GM18520 (cell line): Measurements from ENCODE around the gene ARF4.

Experiments used
- ATAC-seq: cut with Tn5 transposase; IDR thresholded peaks from one replicate; pipeline ENCODE4 v1.9.1; 2021; ENCODE audit not compliant: unreplicated experiment

ARF4 gene

DNA sequence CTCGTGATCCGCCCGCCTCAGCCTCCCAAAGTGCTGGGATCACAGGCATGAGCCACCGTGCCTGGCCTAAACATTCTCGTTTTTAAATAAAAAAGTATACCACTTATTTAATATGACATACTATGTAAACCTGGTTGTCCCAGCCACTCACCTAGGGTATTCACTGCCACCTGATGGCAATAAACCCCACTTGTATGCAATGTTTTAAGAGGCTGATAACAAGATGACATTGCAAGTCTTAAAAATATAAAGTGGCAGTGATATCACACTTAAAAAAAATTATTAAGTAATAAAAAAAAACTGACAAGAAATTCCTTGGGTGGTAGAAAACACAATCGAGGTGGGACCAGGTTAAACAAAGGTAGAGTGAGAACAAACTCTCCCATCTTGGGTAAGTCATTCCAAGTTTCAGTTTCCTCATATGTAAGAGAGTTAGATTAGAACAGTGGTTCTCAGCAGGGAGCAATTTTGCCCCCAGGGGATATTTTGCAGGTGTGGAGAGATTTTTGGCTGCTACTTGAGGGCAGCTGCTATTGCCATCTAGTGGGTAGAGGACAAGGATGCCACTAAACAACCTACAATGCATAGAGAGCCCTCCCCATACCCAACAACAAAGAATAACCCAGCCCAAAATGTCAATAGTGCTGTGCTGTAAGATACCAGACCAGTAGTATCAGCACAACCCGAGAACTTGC, 14.5 kb downstream of the ARF4 start:
- no peak for ATAC-seq

DNA sequence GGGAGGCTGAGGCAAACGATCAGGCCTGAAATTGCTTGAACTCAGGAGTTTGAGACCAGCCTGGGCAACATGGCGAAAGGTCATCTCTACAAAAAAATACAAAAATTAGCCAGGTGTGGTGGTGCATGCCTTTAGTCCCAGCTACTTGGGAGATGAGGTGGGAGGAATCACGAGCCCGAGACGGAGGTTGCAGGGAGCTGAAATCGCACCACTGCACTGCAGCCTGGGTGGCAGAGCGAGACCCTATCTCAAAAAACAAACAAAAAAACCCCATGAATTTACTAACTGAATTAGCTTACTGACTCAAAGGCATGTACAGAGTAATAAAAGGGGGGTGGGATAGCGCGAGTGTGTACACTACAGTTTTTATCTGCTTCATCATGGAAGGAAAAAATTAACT, 19.3 kb downstream of the ARF4 start:
- no peak for ATAC-seq

DNA sequence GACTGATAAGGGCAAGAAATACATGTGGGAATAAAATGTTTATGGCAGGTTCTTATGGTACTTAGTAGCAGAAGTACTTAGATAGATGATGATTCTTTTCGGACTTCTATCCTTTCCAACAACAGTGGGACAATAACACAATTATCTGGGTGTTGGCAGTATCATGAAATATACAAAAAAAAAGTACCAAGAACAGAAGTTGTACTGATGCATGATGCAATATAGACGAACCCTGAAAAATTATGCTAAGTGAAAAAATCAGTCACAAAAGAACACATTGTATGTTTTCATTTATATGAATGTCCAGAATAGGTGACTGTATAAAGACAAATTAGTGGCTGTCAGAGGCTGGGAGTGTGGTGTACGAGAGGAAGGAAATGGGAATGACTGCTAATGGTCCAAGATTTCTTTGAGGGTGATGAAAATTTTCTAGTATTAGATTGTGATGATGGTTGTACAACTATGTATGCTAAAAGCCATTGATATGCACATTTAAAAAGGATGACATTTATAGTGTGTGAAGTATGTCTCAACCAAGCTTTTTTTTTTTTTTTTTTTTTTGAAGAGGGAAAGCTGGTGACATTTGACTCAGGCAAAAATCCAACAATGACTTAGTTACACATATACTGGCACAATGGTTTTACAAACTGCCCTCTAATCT, 21.0 kb downstream of the ARF4 start:
- no peak for ATAC-seq

DNA sequence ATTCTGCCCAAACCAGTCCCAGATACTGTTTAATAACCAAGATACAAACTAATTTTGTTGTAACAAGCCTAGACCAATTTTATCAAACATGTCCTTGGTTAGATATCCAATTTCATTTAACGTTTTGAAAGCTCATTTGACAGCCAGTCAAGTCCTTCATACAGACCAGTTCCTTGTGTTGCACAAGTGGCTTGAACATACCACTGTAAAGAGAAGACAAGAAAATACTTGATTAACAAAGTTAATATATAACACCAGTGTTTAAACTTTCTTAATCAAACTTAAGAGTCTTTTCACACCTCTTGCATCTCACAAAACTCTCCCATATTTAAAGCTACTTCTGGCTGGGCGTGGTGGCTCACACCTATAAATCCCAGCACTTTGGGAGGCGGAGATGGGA, 25.0 kb downstream of the ARF4 start:
- no peak for ATAC-seq

DNA sequence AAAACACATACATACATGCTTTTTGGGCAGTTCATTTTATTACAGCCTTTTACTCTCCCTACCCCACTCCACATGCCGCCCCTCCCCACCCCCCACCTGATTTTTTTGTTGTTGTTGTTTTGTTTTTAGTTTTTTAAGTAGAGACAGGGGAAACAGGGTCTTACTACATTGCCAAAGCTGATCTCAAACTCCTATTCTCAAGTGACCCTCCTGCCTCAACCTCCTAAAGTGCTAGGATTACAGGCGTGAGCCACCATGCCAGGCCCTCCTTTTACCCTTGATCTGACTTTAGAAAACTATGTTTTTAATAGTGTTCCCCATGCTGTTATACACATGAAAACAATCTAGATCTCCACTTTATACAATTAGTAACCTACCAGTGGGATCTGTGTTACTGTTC, 26.3 kb downstream of the ARF4 start:
- no peak for ATAC-seq

DNA sequence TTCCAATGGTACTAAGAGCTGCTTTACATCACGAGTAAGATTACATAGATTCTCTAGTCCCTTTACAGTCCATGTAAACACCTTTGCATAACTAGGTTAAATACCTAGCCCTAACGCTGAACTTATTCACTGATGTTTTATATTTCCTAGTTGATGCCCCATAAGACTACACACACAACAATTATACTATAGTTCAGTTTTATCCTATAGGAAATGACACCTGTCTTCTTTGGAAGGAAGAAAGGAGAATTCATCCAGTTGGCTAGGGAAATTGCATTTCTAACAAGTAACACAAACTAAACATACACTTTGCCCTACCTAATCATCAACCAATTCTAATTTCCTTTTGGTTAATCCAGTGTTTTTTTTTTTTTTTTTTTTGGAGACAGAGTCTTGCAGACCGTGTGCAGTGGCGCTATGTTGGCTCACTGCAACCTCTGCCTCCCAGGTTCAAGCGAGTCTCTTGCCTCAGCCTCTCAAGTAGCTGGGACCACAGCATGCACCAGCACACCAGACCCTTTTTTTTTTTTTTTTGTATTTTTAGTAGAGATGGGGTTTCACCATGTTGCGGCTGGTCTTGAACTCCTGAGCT, 27.2 kb downstream of the ARF4 start:
- ATAC-seq = no peak

DNA sequence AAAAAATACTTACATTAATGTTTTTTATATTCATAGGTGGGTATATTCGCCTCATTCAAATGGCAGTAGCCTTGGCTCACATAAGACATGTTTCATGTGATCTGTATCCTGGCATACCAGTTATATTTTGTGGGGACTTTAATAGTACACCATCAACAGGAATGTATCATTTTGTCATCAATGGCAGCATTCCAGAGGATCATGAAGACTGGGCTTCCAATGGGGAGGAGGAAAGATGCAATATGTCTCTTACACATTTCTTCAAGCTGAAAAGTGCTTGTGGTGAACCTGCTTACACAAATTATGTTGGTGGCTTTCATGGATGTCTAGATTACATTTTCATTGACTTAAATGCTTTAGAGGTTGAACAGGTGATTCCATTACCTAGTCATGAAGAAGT, 37.6 kb downstream of the ARF4 start:
- ATAC-seq = no peak

DNA sequence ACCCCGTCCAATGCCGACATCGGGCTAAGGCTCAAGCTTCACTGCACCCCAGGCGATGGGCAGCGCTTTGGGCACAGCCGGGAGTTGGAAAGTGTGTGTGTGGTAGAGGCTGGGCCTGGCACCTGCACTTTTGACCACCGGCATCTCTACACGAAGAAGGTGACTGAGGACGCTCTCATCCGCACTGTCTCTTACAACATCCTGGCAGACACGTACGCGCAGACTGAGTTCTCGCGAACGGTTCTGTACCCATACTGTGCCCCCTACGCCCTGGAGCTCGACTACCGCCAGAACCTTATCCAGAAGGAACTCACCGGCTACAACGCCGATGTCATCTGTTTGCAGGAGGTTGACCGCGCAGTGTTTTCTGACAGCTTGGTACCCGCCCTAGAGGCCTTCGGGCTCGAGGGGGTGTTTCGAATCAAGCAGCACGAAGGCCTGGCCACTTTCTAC, 40.0 kb downstream of the ARF4 start:
- ATAC-seq = no peak

DNA sequence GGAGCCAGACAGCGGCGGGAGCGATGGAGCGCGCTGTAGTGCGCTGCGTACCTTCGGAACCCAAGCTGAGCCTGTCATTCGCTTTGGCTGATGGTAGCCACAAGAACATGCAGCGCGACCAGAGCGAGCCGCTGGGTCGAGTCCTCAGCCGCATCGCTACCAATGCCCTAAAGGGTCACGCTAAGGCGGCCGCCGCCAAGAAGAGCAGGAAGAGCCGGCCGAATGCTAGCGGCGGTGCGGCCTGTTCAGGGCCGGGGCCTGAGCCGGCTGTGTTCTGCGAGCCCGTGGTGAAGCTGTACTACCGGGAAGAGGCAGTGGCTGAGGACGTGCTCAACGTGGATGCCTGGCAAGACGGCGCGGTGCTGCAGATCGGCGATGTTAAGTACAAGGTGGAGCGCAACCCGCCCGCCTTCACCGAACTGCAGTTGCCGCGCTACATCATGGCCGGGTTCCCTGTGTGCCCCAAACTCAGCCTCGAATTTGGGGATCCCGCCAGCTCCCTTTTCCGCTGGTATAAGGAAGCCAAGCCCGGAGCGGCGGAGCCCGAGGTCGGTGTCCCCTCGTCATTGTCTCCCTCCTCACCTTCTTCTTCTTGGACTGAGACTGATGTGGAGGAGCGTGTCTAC, 40.6 kb downstream of the ARF4 start:
- peak; percentile 18 for ATAC-seq

DNA sequence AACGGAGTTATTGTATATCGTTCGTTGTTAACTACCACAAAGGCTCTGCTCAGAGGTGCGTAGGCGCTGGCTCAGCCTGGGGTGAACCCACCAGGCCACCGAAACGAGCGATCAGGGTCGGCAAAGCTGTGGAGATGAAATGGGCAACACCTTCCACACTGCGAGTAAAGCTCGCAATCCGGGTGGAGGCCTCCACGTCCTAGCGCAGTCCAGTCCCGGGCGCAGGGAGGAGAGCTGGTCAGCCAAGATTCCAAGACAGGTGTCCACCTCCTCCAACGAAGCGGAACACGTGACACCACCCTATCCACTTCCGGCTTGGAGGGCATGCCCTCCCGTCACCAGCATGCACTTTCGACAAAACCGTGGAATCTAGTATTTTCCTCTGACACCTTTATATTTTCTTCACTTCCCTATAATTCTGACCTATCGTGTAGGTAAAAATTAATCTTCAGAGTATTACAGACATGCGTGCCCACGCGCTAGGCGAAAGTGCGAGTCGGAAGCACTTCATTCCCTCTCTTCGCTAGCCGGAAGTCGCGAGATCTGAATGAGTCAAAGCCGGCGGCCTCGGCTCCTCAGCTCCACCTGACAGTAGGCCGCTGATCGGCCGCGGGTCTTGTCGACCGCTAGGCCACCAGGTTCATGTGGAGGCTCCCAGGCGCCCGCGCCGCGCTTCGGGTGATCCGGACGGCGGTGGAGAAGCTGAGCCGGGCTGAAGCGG, 41.2 kb downstream of the ARF4 start, which contains the start of gene PDE12:
PDE12 (plus strand) TSS at position 537 of the 721 bp plus-strand sequence; CDS start at position 643, 106 bp downstream.
- peak; percentile 71 for ATAC-seq

DNA sequence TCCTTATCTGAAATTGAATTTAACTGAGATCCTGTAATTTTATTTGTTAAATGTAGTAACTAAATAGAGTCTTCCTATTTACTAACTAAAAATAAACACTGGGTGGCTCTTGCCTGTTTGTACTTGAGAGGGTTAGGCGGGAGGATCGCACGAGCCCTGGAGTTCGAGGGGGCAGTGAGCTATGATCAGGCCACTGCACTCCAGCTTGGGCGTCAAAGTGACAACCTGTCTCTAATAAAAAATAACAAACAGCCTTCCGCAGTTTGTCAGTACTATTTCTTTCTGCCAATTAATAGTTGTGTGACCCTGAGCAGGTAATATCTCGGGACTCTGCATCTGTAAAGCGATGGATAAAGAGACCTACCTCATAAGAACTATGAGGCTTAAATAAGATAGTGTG, 41.8 kb downstream of the ARF4 start:
- ATAC-seq = no peak

DNA sequence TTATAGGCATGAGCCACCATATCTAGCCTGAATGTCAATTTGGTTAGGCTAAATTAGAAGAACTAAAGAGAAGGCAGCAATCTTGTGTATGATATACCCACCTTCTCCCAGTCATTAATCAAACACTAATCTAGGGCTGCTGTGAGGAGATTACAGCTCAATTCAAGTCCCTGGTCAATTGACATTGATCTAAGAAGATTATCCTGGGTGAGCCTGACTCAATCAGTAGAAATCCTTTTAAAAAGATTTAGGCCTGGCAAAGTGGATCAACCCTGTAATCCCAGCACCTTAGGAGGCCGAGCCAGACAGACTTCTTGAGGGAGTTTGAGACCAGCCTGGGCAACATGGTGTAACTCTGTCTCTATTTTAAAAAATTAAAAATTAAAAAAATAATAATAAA, 50.5 kb downstream of the ARF4 start:
- ATAC-seq = no peak

DNA sequence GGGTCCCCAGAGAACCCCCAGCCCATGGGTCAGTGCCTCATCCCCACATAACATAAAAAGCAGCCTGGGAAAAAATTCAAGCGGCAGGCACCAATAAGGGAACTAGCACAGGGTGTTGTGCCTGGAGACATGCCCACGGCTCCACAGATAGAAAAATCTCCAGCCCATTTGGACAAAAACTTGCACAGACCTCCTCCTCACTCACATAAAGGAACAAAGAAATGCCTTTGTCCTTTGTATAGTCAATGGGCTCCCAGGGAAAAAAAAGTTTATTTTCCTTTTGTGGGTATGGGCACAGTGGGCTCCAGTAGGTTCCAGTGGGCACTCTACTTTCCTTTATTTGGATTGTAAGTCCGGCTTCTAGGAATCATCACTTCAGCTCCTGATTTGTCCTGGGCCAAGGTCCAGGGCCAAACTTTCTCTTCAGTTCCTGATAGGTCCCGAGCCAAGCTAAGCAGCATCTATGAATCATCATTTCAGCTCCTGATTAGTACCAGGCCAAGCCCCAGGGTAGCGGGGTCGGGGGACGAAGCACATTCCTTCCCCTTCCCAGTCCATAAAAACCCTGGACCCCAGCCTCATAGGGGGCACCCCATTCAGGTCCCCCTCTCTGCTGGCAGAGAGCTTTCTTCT, 51.4 kb downstream of the ARF4 start:
- ATAC-seq = no peak

DNA sequence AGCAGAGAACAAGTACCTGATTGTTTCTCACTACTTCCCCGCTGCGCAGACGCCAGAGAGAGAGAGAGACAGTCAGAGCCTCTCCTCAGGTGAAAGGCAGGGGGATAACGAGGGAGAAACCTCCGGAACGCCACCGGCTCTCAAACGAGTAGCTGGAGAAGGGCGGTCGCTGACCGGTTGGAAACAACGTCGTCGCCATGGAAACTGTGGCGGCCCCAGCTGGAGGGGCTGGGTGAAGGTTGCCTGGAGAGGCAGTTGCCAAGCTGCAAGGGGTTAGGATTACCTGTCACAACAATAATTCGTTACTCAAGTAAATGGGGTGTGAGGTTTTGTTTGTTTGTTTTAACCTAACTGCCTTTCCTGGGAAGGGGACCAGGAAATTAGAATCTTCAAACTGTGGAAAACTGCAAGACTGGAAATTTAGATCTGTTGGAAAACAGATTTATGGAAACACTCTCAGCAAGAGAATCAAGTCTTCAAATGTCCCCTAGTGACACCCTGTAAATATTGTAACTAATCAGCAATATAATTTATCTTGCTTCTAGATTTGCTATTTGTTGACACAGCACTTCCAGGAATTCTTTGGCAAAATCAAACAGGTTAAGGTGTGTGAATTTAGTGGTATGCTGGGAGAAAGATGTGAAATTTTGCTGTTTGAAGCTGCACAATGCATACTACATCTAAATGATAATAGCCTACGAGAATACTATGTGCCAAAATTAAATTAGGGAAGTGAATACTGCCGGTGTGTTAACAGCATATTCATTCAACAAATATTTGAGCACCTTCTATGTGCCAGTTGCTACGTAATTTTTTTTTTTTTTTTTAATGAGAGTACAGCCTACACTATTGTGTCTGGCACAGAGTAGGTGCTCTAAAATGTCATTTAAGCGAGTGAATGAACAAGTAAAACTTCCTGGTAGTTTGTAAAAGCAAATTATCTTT, 52.7 kb downstream of the ARF4 start, which contains the start of gene DNAH12:
DNAH12 (minus strand) TSS at position 164 of the 945 bp plus-strand sequence. CDS start 1,474 bp downstream, outside the sequence.
- ATAC-seq = no peak

DNA sequence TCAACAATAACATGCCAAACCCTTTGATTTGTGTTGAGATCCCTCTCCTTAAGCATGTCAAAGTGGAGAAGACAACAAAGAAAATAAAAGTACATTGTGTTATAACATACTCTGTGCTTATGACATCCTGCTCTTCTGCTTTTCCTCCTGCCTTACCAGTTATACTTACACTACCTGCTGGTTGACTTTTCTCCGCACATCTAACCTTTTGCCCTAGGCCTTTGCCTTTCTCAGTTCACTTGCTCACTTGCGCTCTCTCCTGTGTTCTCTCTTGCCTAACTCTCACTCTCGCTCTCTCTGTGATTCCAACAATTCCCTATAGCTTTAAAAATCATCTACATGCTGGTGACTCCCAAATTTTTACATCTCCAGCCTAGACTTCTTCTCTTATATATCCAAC, 58.7 kb downstream of the ARF4 start:
- no peak for ATAC-seq

DNA sequence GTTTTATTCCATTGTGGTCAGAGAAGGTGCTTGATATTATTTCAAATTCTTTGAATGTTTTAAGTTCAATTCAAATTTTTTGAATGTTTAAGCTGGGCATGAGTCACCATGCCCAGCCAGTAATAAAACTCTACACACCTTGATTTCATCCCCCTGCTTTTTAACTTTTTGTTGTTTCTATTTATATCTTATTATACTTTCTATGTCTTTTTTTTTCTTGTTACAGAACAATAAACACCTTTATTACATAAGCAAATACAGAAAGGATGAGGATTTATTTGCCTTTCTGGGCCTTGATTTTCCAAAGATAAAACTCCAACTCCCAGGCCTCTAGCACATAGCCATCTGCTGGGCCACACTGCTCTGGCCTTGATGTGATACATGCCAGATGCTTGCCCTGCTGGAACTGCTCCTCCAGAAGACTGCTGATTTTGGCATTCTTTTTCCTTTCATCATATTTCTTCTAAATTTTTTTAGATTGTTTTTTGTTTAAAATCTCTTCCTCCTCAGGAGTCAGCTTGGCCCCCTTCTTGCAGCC, 67.0 kb downstream of the ARF4 start:
- ATAC-seq = no peak
